ENCODE data around the gene SYMPK.
"Not testable (repeated sequence)": the region's sequence is repeated elsewhere in the genome, so short reads cannot be mapped to it uniquely, and the experiment has no call there.

Gene SYMPK

DNA sequence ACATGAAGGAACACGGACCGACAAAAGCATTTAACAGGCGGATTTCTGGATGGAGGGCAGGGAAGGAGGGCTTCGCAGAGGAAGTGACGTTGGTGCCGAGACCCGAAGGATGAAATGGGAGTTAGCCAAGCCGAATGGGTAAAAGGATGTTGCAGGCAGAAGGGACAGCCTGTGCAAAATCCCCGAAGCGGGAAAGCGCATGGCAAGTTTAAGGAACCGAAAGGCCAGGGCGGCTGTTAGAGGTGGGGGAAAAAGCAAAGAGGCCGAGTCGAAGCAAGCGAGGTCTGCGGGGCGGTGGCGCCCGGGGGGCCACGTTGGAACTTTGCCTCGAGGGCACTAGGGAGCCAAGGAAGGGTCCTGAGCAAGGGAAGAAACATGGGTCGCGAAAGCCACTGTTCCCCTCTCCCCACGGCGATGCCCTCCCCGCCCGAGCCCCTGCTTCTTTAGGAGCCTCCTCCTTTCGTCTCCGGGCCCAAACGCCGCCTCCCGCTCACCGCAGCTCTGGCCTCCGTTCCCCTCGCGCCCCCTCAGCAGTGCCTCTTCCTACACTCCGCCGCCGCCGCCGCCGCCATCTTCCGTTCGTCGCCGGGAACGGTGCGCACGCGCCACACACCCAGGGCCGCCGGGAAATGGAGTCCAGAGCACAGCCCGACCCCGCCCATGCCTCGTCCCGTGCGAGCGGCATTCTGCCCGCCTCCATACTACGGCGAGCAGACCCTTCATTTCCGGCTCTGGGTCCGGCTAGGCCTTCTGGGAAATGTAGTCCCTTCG lies at the start of gene SYMPK:
TSS of gene SYMPK (minus strand) at position 584 of the 771 bp plus-strand sequence. CDS start 8,652 bp downstream, outside the sequence.
- peak; percentile 88 to 99 (median 98) for DNase-seq

DNA sequence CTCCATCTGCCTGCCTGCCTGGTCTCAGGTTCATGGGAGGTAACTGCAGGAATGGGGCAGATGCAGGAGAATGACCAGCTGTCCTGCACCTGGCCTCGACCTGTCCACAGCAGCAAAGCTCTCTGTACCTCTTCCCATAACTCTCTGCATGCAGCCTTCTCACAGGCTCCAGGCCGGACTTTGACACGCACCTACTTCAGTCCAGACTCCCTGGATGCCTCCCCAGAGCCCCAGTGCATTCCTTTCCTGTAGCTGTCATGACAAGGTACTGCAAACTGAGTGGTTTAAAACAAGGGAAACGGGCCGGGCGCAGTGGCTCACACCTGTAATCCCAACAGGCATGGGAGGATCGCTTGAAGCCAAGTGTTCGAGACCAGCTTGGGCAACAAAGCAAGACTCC lies 48.3 kb upstream of the SYMPK start:
- no peak for DNase-seq

DNA sequence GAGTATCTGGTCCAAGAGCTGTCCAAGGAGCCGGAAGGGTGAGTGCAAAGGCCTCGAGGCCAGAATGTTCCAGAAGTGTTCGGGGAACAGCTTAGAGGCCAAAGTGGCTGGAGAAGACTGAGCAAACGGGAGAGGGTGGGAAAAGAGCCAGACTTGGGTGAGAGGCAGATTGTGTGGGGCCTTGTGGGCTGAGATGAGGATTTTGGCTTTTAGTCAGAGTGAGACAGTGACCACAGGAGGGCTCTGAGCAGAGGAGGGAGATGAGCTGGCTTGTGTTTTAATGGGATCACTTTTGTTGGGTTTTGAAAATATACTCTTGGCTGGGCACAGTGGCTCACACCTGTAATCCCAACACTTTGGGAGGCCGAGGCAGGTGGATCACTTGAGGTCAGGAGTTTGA lies 46.0 kb upstream of the SYMPK start:
- peak in 1 of 56 donors; percentile 10 for DNase-seq

DNA sequence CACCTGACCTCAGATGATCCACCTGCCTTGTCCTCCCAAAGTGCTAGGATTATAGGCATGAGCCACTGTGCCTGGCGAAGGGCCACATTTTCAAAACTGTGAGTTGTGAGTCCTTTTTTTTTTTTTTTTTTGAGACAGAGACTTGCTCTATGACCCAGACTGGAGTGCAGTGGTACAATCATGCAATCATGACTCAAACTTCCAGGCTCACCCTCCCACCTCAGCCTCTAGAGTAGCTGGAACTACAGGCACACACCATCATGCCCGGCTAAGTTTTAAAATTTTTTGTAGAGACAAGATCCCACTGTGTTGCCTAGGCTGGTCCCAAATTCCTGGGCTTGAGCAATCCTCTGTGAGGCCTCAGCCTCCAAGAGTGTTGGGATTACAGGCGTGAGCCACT lies 43.3 kb upstream of the SYMPK start:
- DNase-seq: no peak

DNA sequence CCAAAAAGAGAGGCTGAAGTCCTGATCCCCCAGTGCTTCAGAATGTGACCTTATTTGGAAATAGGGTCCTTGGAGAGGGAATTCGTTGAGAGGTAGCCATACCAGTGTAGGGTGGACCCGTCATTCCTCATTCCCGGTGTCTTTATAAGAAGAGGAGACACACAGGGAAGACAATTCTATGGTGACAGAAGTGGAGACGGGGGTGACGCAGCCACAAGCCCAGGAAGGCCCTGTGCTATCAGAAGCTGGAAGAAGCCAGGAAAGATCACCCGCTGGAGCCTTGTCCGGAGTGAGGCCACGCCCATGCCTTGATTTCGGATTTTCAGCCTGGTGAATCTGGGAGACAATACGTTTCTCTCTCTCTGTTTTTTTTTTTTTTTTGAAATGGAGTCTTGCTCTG lies 42.1 kb upstream of the SYMPK start:
- no peak for DNase-seq

DNA sequence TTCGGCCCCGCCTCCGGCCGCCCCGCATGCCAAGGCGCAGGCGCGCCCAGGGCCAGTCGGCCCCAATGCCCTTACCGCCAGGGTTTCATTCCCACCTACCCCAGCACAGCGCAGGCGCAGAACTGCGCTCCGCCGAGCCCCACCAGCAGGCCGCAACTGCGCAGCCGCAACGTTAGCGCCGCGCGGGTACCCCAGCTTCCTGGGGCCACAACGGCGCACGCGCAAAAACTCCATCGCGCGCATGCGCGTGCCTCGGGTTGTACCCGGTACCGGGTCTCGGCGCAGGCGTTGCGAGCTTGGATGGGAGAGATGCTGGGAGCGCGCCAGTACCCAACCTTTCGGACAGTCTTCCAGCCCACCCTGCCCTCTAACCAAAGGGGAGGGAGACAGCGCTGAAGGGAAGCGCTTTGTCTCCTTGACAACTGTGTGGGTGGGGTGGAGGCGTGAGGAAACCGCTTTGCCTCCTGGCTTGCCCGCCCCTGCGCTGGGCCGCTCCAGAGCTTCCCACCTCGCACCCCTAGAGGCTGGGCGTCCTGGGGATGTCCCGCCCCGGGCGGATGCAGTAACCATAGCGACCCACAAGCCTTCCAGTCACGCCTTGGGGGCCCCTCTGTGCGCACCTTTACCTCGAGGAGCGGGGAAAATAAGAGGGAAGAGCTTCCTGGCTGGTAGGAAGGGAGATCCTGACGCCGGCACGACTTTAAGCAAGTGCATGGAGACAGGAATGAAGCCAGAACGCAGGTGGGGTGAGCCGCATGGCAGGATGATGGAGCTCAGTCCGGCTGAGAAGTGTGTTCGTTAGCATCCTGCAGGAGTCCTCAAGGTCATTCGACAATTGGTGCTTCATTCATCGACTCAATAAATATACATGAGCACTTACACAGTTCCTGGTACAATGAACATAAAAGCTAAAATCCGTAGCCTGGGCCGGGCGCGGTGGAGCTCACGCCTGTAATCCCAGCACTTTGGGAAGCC lies 40.0 kb upstream of the SYMPK start:
- DNase-seq: peak; percentile 70 to 100 (median 96)

DNA sequence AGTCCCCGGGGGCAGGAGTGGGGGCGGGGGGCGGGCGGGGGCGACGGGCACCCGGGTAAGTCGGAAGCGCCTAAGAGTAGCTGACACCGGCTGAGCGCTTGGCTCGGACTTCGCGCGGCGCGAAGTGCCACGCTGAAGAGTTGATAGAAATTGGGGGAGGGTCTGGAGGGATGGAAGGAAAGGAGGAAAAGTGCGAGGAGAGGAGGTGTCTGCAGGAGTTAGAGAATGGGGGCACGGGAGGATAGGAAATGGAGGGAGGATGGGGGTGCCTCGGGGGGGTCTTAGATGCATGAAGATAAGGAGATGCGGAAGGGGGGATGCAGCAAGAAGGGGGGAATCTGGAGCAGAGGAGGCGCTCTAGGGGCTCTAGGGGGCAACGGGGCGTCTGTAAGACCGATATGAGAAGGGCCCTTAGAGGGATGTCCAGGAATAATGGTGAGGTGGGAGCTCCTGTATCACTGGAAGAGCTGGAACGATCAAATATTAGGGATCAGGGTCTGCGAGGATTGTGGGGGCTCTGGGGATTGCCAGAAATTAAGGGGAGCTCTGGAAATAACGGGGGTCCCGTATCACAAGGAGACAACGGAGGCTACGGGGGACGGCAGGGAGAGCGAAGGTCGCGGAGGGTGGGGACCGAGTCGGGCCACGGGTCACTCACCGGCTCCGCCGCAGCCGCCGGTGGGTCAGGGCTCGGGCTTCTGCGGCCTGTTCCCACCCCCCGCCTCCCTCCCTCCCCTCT lies 39.1 kb upstream of the SYMPK start, which contains the start of gene MYPOP:
TSS of gene MYPOP (minus strand) at position 702 of the 739 bp plus-strand sequence. CDS start 840 bp downstream, outside the sequence.
- DNase-seq: peak in 1 of 56 donors; percentile 19

DNA sequence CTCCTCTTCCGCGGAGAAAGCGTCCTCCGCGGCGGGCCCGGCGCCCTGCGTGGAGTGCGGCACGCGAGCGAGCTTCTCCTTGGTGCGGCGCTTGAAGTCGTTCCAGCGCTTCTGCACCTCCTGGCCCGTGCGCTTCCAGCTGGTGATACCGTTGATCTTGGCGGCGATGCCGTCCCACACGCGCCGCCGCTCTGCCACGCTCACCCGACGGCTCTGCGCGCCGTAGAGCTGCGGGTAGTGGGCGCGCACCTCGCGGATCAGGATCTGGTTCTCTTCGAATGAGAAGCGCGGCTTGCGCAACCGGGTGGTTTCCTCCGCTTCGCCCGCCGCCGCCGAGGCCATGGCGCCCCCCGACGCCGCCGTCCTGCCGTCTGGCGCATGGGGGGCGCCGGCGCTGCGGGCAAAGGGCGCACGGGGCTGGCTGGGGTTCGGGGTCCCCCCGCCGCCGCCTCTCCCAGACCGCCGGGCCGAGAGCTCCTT lies 38.5 kb upstream of the SYMPK start:
- peak in 4 of 56 donors; percentile 8 to 29 (median 12) for DNase-seq

DNA sequence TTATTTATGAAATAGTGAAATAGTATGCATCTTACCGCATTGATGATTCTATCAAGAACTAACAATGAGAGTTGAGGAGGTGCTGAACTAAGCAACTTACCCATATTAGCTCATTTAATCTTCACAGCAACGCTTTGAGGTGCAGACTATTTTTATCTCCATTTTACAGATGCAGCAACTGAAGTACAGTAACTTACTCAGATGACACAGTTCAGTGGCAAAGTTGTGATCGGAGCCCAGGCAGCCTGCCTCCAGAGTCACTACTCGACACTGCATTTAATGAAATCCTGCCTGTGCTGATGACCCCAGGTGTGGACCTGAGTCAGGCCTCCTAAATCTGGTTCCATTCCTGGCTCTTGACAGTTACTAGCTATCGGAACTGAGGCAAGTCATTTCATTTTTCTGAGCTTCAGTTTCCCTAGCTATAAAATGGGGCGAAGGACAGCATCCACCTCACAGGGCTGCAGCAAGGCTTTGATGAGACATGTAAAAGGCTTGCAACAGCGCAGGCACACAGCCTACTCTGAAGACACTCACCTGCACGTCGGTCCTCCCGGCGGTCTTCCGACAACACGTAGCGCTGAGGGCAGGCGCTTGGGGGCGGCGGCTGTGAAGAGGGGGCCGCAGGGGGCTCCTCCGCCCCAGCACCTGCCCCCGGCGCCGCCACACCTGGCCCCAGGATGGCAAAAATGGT lies 37.9 kb upstream of the SYMPK start:
- DNase-seq: no peak

DNA sequence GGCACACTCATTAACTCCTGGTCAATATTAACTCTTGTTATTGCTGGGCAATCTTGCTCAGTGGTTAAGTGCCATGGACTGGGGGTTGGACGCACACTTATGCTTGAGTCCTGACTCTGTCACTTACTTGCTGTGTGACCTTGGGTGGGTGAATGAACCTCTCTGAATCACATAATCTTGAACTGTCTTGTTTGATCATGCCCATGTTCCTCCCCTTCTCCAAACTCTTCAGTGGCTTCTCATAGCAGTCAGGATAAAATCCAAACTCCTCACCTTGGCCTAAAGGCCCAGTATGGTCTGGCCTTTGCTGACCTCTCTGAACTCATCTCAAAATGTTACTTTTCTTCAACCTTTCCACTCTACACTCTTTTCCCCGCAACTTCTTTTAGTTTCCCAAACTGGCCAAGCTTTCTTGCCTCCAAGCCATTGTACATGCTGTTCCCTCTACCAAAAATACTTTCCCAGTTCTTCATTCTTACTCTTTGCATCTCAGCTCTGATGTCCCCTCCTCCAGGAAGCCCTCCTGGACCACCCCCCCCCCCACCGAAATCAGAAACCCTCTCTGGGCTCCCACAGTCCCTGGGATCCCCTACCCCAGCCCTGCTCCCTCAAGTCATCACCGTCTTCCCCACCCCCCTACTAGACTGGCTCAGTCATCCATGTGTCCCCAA lies 37.1 kb upstream of the SYMPK start:
- DNase-seq: no peak

DNA sequence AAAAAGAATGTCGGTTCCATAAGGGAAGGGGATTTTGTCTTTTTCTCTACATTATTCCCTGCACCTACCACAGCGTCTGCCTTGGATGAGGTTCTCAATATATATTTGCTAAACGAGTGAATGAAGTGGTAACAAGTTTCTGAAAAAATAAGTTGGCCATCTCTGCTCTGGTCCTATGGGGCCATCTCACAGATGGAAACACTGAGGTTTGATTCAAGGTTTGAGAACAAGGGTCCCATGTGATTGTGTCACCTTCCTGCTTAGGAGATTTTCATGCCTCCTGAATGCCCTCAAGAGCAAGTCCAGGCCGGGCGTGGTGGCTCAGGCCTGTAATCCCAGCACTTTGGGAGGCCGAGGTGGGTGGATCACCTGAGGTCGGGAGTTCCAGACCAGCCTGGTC lies 36.3 kb upstream of the SYMPK start:
- no peak for DNase-seq

DNA sequence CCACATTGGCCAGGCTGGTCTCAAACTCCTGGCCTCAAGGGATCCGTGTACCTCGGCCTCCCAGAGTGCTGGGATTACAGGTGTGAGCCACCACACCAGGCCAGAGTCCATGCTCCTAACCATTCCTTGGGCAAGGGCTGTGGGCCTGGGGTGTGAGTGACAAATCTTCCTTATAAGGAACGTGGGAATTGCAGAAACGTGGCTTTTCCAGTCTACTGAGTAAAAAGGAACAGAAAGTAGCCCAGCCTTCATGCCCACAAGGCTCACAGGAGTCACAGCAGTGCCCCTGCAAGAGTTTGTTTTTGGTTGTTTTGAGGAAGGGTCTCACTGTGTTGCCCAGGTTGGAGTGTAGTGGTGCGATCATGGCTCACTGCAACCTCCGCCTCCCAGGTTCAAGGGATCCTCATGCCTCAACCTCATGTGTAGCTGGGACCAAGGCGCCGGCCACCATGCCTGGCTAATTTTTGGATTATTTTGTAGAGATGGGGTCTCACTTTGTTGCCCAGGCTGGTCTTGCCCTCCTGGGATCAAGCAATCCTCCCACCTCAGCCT lies 34.4 kb upstream of the SYMPK start:
- DNase-seq: no peak

DNA sequence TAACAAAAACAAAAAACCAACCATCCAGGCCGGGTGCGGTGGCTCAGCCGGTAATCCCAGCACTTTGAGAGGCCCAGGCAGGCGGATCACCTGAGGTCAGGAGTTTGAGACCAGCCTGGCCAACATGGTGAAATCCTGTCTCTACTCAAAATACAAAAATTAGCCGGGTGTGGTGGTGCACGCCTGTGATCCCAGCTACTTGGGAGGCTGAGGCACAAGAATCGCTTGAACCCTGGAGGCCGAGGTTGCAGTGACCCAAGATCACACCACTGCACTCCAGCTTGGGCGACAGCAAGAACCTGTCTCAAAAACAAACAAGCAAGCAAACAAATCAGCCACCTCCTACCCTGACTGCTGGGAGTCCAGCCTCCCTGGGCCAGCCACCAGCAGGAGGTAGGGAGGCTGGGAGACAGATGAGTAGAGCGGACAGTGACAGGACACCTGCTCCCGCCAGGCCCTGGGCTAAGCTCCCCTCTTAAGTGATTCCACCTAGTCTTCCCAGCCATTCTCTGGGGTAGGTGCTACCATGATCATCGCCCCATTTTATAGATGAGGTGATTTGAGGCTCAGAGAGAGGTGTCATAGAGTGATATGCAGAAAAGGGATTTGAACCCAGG lies 33.1 kb upstream of the SYMPK start:
- DNase-seq: not testable (repeated sequence)

DNA sequence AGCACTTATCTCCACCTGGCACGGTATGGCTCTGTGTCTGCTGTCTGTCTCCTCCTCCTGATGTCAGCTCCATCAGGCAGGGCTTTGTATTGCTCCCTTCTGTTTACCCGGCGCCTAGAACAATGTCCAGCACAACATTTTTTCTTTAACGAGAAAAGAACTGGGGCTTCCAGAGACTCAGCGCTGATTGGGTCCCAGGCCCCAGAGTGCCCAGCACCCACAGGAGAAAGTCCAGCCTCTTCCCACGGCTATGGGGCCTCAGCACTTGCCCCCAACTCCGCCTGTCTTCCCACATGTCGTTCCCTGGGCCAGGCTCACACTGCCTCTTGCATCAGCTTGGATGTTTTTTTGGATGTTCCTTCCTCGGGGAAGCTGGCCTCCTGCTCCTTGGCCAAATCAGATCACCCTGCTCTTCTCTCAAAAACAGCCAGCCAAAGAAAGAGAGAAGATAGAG lies 32.6 kb upstream of the SYMPK start:
- DNase-seq: no peak

DNA sequence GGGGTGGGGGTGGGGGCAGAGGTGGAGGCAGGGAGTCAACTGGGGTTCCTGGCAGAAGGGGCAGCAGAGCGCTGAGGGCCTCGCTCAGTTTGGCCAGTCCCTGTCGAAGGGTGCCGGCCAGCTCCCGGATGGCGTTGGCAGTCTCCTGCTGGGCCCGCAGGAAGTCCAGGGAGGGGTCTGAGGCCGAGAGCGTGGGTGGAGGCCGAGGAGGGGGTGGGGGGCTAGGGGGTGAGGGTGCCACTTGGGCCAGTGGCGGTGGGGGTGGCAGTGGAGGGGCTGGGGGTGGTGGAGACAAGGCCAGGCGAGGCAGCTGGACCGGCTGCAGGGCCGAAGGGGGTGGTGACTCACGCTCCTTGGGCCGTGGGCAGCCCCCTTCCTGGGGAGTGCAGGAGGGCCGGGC lies 27.9 kb upstream of the SYMPK start:
- no peak for DNase-seq

DNA sequence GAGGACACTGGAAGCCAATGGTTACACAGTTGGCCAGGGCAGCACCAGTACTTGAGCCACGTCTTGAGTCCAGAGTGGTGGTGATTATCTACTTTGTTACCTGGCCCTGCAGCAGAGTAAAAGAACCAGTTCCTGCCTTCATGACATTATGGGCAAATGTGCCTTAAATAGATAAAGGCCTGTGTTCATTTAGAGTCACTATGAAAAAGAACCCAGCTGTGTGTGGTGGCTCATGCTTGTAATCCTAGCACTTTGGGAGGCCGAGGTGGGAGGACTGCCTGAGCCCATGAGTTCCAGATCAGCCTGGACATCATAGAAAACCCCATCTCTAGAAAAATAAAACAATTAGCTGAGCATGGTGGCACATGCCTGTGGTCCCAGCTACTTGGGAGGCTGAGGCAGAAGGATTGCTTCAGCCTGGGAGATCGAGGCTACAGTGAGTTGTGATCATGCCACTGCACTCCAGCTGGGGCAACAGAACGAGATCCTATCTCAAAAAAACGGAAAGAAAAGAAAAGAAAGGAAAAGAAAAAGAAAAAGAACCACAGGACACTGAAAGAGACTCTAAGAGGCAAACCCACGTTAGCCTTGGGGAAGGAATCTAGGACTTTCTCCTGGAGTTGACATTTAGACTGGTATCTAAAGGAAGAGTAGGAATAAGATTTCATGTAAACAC lies 26.4 kb upstream of the SYMPK start:
- DNase-seq: no peak

DNA sequence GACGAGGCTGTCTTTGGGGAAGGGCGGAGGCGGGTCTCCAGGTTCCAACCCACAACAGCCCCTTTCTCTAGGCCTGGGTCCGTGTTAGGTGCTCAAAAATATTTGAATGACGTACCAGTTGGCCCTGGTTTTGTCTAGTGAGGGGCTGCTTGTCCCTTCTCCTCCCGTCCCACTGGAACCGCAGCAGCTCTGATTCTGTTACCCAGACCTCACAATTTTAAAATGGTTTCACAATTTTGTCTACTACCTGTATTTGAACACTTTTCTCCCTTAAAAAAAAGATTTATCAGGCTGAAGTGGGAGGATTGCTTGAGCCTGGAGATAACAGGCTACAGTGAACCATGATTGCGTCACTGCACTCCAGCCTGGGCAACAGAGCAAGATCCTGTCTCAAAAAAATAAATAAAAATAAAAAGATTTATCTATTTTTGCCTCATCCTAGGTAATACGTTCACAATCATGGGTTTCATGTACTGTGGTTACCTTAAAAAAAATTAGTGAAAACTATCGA lies 24.3 kb upstream of the SYMPK start:
- DNase-seq: peak in 1 of 56 donors; percentile 66

All from amygdala (tissue), 56 donors.